Prostate gland (tissue), 2 donors: ENCODE data around the gene CCT3. TPM values are rescaled to one million over a fixed set of nuclear protein-coding genes. Genes with fewer than 3 reads are reported as not detected.
A peak's percentile ranks its signal among the peaks of the same experiment; 100 is the strongest.

Source experiments
- DNase-seq: peaks from one replicate; pipeline ENCODE4 v3.0.0-alpha.2; 2019; ENCODE audit warnings: low spot score
- H3K27ac ChIP-seq, 2 donors: fragments of 200-600 bp; sonication (generic); 2 replicates each; pipeline ENCODE4 v1.5.1; 2017 to 2019
- H3K27me3 ChIP-seq: fragments of 200-600 bp; sonication (generic); replicated peaks from 2 replicates; pipeline ENCODE4 v1.5.1; 2019; ENCODE audit not compliant: insufficient read depth
- H3K36me3 ChIP-seq, 2 donors: fragments of 200-600 bp; sonication (generic); 1 replicate in 1 of 2; 2 replicates in 1 of 2; pipeline versions ENCODE4 v1.5.1 to v1.8.1; 2017 to 2019
- H3K4me1 ChIP-seq: fragments of 200-600 bp; sonication (generic); replicated peaks from 2 replicates; pipeline ENCODE4 v1.5.1; 2019
- H3K4me3 ChIP-seq, 2 donors: fragments of 200-600 bp; sonication (generic); 2 replicates each; pipeline ENCODE4 v1.5.1; 2017 to 2019
- H3K9me3 ChIP-seq: fragments of 200-600 bp; sonication (generic); 2 replicates; pipeline ENCODE4 v1.5.1; 2017
- POLR2A ChIP-seq: fragments of 450-650 bp; IDR thresholded peaks from one replicate; pipeline ENCODE4 v1.6.1; 2016; ENCODE audit warnings: antibody characterized with exemption, mild to moderate bottlenecking
- POLR2AphosphoS5 ChIP-seq: sonication (generic); formaldehyde crosslinking; IDR thresholded peaks from one replicate; pipeline ENCODE4 v1.6.1; 2017; ENCODE audit warnings: antibody characterized with exemption
- whole genome bisulfite sequencing: methylation state at CpG from one replicate; pipeline ENCODE4 v1.1.5; 2018; 5-methylcytosine and 5-hydroxymethylcytosine counted together
- intact Hi-C: fragments of 100-400 bp; cut with DNase I; formaldehyde crosslinking; loops from one replicate; pipeline ENCODE4 v1.14.2; 2022
- total RNA-seq, 2 donors: library from RNA; depleted of rRNA; stranded (reverse); fragments of >200 nt; gene quantifications; one replicate each; pipeline ENCODE4 v1.1.0, GENCODE V29; 2016
- TF ChIP-seq, protein P1 (sequence below), 4 experiments: fragments of 200-600 bp in 2 of 4; fragments of 450-650 bp in 2 of 4; sonication (generic) in 2 of 4; IDR thresholded peaks; 1 replicate in 3 of 4; 2 replicates in 1 of 4; pipeline ENCODE4 v1.5.1; 2016 to 2019; ENCODE audit warnings: antibody characterized with exemption in 4 of 4, mild to moderate bottlenecking in 2 of 4, moderate library complexity in 2 of 4

CCT3 gene
- total RNA-seq, 2 donors from 2014 or later = 144 to 167 TPM

DNA sequence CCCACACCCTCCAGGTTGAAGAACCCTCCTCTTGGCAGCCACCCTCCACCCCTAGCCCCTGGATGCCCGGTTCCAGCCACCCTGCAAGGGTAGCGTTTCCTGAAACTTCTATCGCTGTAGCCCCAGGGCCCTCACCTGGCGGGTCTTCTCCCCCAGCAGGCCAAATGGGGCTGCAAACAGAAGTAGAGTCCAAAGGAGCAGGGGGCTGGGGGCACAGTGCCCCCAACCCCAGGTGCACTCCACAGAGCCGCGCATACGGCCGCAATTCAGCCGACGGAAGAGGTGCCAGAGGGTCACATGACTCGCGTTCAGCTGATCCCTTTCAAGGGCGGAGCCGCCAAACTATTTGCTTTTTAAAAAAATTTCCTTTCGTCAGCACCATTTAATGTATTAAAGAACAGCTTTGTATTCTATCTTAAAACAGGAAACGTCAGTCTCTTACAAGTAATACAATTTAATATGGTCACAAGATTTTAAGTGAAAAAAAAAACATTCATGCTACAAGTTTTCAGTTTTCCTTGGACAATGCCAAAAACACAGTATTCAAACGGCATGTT lies 42.6 kb downstream of the CCT3 start, which contains the start of gene GLMP:
TSS of gene GLMP (minus strand) at position 289 of the 557 bp plus-strand sequence. CDS start at position 255, 34 bp downstream.
- H3K27ac ChIP-seq = peak within 1 kb of the TSS; percentile 79 to 93
- 1% methylated on average over 17 of the region's 17 CpGs for WGBS
- no peaks in the 10 kb centered on the region for H3K36me3 ChIP-seq
- peaks cover 12% of the 10 kb centered on the region for H3K4me1 ChIP-seq
- no peaks in the 10 kb centered on the region for H3K27me3 ChIP-seq
- TF ChIP-seq, protein P1, sequence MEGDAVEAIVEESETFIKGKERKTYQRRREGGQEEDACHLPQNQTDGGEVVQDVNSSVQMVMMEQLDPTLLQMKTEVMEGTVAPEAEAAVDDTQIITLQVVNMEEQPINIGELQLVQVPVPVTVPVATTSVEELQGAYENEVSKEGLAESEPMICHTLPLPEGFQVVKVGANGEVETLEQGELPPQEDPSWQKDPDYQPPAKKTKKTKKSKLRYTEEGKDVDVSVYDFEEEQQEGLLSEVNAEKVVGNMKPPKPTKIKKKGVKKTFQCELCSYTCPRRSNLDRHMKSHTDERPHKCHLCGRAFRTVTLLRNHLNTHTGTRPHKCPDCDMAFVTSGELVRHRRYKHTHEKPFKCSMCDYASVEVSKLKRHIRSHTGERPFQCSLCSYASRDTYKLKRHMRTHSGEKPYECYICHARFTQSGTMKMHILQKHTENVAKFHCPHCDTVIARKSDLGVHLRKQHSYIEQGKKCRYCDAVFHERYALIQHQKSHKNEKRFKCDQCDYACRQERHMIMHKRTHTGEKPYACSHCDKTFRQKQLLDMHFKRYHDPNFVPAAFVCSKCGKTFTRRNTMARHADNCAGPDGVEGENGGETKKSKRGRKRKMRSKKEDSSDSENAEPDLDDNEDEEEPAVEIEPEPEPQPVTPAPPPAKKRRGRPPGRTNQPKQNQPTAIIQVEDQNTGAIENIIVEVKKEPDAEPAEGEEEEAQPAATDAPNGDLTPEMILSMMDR (IDR thresholded peaks at IDR 0.05) = no peak
- TF ChIP-seq POLR2A = peak; percentile 49
- peak; percentile 90 for TF ChIP-seq POLR2AphosphoS5
- H3K4me3 ChIP-seq = peak within 1 kb of the TSS; percentile 61 to 96
- H3K9me3 ChIP-seq = no peaks in the 10 kb centered on the region
- intact Hi-C loops = no loop called here
- DNase-seq = peak; percentile 77

- no peak for DNase-seq
- no peaks in the 10 kb centered on the region for H3K27me3 ChIP-seq
- intact Hi-C loops = no loop called here
- WGBS = 92% methylated on average over 9 of the region's 9 CpGs
- H3K4me1 ChIP-seq = peaks cover 12% of the 10 kb centered on the region
- no peaks in the 10 kb centered on the region for H3K36me3 ChIP-seq
- peak overlapping the region; percentile 81 to 93 for H3K27ac ChIP-seq
- H3K4me3 ChIP-seq = peak overlapping the region in 1 of 2 donors; percentile 96
- H3K9me3 ChIP-seq = no peaks in the 10 kb centered on the region
- no peak for TF ChIP-seq POLR2AphosphoS5
- TF ChIP-seq, protein P1 (IDR thresholded peaks at IDR 0.05) = no peak
- TF ChIP-seq POLR2A = no peak
These were observed 44.2 kb downstream of the CCT3 start for GRCh38 chr1:156293895-156294294.

DNA sequence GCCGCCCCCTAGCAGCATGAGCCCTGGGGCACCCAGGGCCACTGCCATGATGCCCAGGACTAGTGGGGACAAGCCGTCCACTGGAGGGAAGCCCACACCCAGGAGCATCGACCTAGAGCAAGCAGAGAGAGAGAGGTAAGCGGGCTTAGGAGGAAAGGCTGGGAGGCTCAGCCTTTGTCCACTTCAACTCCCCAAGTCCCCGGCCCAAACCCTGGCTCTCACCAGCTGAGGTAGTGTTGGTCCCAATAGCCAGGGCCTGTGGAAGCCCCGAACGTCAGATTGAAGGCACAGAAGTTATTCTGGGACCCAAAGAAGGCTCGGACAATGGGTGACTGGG lies 45.0 kb downstream of the CCT3 start:
- DNase-seq = no peak
- peak overlapping the region; percentile 81 to 93 for H3K27ac ChIP-seq
- no peak overlapping the region for H3K4me3 ChIP-seq
- TF ChIP-seq POLR2AphosphoS5 = no peak
- TF ChIP-seq, protein P1 (IDR thresholded peaks at IDR 0.05) = no peak
- no peak for TF ChIP-seq POLR2A
- intact Hi-C loops = no loop called here
- WGBS = 85% methylated on average over 8 of the region's 8 CpGs
- peaks cover 12% of the 10 kb centered on the region for H3K4me1 ChIP-seq
- H3K27me3 ChIP-seq = no peaks in the 10 kb centered on the region
- no peaks in the 10 kb centered on the region for H3K36me3 ChIP-seq
- no peaks in the 10 kb centered on the region for H3K9me3 ChIP-seq

- H3K27me3 ChIP-seq = no peaks in the 10 kb centered on the region
- H3K4me1 ChIP-seq = peaks cover 12% of the 10 kb centered on the region
- no peaks in the 10 kb centered on the region for H3K36me3 ChIP-seq
- peak overlapping the region; percentile 81 to 93 for H3K27ac ChIP-seq
- 21% methylated on average over 37 of the region's 37 CpGs for WGBS
- peak; percentile 79 for DNase-seq
- H3K9me3 ChIP-seq = no peaks in the 10 kb centered on the region
- TF ChIP-seq, protein P1 (IDR thresholded peaks at IDR 0.05) = no peak
- peak; percentile 78 for TF ChIP-seq POLR2AphosphoS5
- TF ChIP-seq POLR2A = peak; percentile 31
- intact Hi-C loops = no loop called here
- H3K4me3 ChIP-seq = peak overlapping the region; percentile 16 to 40
These were observed 46.6 kb downstream of the CCT3 start for GRCh38 chr1:156291226-156292061.
